ENCODE data around the gene RMRP. TPM values are rescaled to one million over a fixed set of nuclear protein-coding genes. Genes with fewer than 3 reads are reported as not detected.

Gene RMRP
- polyA plus RNA-seq, 1 experiment = 1,738 TPM

DNA sequence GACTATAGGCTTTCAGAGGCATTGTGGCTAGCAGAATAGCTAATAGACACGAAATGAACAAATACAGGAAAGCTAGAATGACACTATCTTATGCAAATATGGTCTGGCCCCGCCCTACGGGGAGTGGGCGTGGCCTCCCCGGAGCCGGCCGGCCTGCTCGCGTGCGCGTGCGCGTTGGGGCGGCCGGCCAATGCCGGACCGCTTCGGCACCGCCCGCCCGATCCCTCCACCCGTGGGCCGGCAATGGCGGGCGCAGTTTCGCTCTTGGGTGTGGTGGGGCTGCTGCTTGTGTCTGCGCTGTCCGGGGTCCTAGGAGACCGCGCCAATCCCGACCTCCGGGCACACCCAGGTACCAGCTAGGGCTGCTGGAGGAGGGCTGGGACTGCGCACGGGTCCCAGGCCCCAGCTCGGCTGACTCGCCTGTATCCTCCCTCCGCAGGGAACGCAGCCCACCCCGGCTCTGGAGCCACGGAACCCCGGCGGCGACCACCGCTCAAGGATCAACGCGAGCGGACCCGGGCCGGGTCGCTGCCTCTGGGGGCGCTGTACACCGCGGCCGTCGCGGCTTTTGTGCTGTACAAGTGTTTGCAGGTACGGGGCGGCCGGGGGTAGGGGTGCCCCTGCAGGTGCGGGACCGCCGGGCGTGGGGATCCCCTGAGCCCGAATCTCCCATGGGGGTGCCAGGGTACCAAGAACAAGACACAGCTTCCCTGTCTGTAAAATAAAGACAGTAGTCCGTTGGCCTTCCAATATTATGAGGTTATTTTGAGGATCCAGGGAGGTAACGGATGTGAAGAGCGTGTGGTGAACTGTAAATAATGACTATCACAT is 533 bp upstream of the RMRP start, which contains the start of gene CCDC107:
TSS of gene CCDC107 (plus strand) at position 156 of the 831 bp plus-strand sequence. CDS start at position 244, 88 bp downstream.
- Histone ChIP-seq H3K4me3 (ENCODE audit: low read depth, low read length) (peak within 1 kb of the TSS; percentile 69), H3K36me3 (ENCODE audit: control insufficient read depth, insufficient read depth, low read length) (peaks cover 3% of the 10 kb centered on the region), H3K27me3 (ENCODE audit: control insufficient read depth, insufficient read depth, low read length) (no peaks in the 10 kb centered on the region)
- CTCF ChIA-PET = interaction anchor here (0.6 to 6.5 kb wide), 19 partner anchors 11 to 168 kb away, joined by 3 to 74 read pairs (median 4); partner anchors contain the start of genes CREB3, TESK1 and TLN1
- POLR2A ChIA-PET = interaction anchor here (0.6 to 1.8 kb wide), 4 partner anchors 32 to 582 kb away, joined by 3 to 8 read pairs (median 5); partner anchors contain the start of gene TPM2
- TF ChIP-seq, protein P1, sequence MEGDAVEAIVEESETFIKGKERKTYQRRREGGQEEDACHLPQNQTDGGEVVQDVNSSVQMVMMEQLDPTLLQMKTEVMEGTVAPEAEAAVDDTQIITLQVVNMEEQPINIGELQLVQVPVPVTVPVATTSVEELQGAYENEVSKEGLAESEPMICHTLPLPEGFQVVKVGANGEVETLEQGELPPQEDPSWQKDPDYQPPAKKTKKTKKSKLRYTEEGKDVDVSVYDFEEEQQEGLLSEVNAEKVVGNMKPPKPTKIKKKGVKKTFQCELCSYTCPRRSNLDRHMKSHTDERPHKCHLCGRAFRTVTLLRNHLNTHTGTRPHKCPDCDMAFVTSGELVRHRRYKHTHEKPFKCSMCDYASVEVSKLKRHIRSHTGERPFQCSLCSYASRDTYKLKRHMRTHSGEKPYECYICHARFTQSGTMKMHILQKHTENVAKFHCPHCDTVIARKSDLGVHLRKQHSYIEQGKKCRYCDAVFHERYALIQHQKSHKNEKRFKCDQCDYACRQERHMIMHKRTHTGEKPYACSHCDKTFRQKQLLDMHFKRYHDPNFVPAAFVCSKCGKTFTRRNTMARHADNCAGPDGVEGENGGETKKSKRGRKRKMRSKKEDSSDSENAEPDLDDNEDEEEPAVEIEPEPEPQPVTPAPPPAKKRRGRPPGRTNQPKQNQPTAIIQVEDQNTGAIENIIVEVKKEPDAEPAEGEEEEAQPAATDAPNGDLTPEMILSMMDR (IDR thresholded peaks at IDR 0.05; ENCODE audit: insufficient read depth, low read depth, low read length) = peak; percentile 69
- no peak for DNase-seq (ENCODE audit: low read depth)

- TF ChIP-seq, protein P1 (IDR thresholded peaks at IDR 0.05; ENCODE audit: insufficient read depth, low read depth, low read length) = no peak
- no peak for DNase-seq (ENCODE audit: low read depth)
- CTCF ChIA-PET = interaction anchor here (0.6 to 6.5 kb wide), 11 partner anchors 10 to 298 kb away, joined by 3 to 74 read pairs (median 5); partner anchors contain the start of genes CREB3 and TLN1
- Histone ChIP-seq H3K27me3 (ENCODE audit: control insufficient read depth, insufficient read depth, low read length) (no peaks in the 10 kb centered on the region), H3K4me3 (ENCODE audit: low read depth, low read length) (peak overlapping the region; percentile 30), H3K36me3 (ENCODE audit: control insufficient read depth, insufficient read depth, low read length) (peaks cover 3% of the 10 kb centered on the region)
- POLR2A ChIA-PET = interaction anchor here (1.0 to 1.8 kb wide), 2 partner anchors 34 to 71 kb away, joined by 7 to 8 read pairs; partner anchors contain the start of gene TPM2
These were observed 831 bp downstream of the RMRP start for GRCh38 chr9:35656831-35657545.

- ChIA-PET POLR2A (interaction anchor here (0.5 to 1.8 kb wide), 2 partner anchors 34 to 131 kb away, joined by 8 read pairs; partner anchors contain the start of gene TPM2), CTCF (interaction anchor here (0.6 to 6.5 kb wide), 7 partner anchors 9 to 299 kb away, joined by 3 to 74 read pairs (median 9); partner anchors contain the start of genes CREB3 and TLN1)
- Histone ChIP-seq H3K36me3 (ENCODE audit: control insufficient read depth, insufficient read depth, low read length) (peaks cover 3% of the 10 kb centered on the region), H3K4me3 (ENCODE audit: low read depth, low read length) (no peak overlapping the region), H3K27me3 (ENCODE audit: control insufficient read depth, insufficient read depth, low read length) (no peaks in the 10 kb centered on the region)
- no peak for DNase-seq (ENCODE audit: low read depth)
- TF ChIP-seq, protein P1 (IDR thresholded peaks at IDR 0.05; ENCODE audit: insufficient read depth, low read depth, low read length) = no peak
These were observed 1.5 kb downstream of the RMRP start for GRCh38 chr9:35656348-35656747.

DNA sequence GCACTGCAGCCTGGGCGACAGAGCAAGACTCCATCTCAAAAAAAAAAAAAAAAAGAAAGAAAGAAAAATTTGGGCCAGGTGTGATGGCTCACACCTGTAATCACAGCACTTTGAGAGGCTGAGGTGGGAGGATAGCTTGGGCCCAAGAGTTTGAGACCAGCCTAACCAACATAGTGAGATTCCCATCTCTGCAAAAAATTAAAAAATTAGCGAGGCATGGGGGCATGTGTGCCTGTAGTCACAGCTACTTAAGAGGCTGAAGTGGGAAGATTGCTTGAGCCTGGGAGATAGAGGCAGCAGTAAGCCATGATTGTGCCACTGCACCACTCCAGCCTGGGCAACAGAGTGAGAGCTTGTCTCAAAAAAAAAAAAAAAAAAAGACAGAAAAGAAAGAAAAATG is 4.2 kb downstream of the RMRP start:
- no peak for DNase-seq (ENCODE audit: low read depth)
- Histone ChIP-seq H3K4me3 (ENCODE audit: low read depth, low read length) (no peak overlapping the region), H3K36me3 (ENCODE audit: control insufficient read depth, insufficient read depth, low read length) (no peaks in the 10 kb centered on the region), H3K27me3 (ENCODE audit: control insufficient read depth, insufficient read depth, low read length) (no peaks in the 10 kb centered on the region)
- ChIA-PET POLR2A (no interaction called here), CTCF (interaction anchor here (1.7 kb wide), 1 partner anchor 42 kb away, joined by 9 read pairs; no protein-coding TSS in a partner anchor)
- TF ChIP-seq, protein P1 (IDR thresholded peaks at IDR 0.05; ENCODE audit: insufficient read depth, low read depth, low read length) = no peak

Measured in BJ (cell line).